ENCODE measurements around the gene BCOR. TPM values are rescaled to one million over a fixed set of nuclear protein-coding genes. Genes with fewer than 3 reads are reported as not detected.

The BCOR gene
- total and polyA plus RNA-seq, 2 donors = 24.4 to 28.9 TPM

- Histone ChIP-seq H3K27me3 (ENCODE audit: control insufficient read depth in 2 of 2, insufficient read depth in 1 of 2, low read length in 1 of 2) (peaks cover 32 to 100% of the 10 kb centered on the region in 2 donors), H3K4me1 (ENCODE audit: control insufficient read depth in 2 of 2, insufficient read depth in 2 of 2, low read length in 2 of 2) (peaks cover 3 to 85% of the 10 kb centered on the region in 2 donors), H3K9me3 (ENCODE audit: control insufficient read depth in 2 of 2, insufficient read depth in 1 of 2, low read length in 1 of 2) (peaks cover 0 to 15% of the 10 kb centered on the region in 2 donors), H3K36me3 (ENCODE audit: control insufficient read depth in 2 of 2, insufficient read depth in 2 of 2, low read length in 1 of 2) (no peaks in the 10 kb centered on the region), H3K4me3 (ENCODE audit: low read length in 2 of 2) (peak overlapping the region; percentile 8 to 18), H3K27ac (ENCODE audit: low read depth in 1 of 2, low read length in 1 of 2) (no peak overlapping the region)
- 3% methylated on average over 52 of the region's 52 CpGs for WGBS
- peak in 1 of 9 donors; percentile 47 for DNase-seq (ENCODE audit: low read depth in 6 of 9, low spot score in 9 of 9)
Measured at GRCh38 chrX:40008791-40009461, 88.8 kb downstream of the BCOR start.

- Histone ChIP-seq H3K4me1 (ENCODE audit: control insufficient read depth in 2 of 2, insufficient read depth in 2 of 2, low read length in 2 of 2) (peaks cover 4 to 84% of the 10 kb centered on the region in 2 donors), H3K27me3 (ENCODE audit: control insufficient read depth in 2 of 2, insufficient read depth in 1 of 2, low read length in 1 of 2) (peaks cover 28 to 96% of the 10 kb centered on the region in 2 donors), H3K9me3 (ENCODE audit: control insufficient read depth in 2 of 2, insufficient read depth in 1 of 2, low read length in 1 of 2) (peaks cover 0 to 7% of the 10 kb centered on the region in 2 donors), H3K4me3 (ENCODE audit: low read length in 2 of 2) (no peak overlapping the region), H3K27ac (ENCODE audit: low read depth in 1 of 2, low read length in 1 of 2) (no peak overlapping the region), H3K36me3 (ENCODE audit: control insufficient read depth in 2 of 2, insufficient read depth in 2 of 2, low read length in 1 of 2) (no peaks in the 10 kb centered on the region)
- WGBS = 55% methylated on average over 47 of the region's 47 CpGs
- DNase-seq (ENCODE audit: low read depth in 6 of 9, low spot score in 9 of 9) = no peak
Measured at GRCh38 chrX:40007756-40008705, 89.7 kb downstream of the BCOR start.

DNA sequence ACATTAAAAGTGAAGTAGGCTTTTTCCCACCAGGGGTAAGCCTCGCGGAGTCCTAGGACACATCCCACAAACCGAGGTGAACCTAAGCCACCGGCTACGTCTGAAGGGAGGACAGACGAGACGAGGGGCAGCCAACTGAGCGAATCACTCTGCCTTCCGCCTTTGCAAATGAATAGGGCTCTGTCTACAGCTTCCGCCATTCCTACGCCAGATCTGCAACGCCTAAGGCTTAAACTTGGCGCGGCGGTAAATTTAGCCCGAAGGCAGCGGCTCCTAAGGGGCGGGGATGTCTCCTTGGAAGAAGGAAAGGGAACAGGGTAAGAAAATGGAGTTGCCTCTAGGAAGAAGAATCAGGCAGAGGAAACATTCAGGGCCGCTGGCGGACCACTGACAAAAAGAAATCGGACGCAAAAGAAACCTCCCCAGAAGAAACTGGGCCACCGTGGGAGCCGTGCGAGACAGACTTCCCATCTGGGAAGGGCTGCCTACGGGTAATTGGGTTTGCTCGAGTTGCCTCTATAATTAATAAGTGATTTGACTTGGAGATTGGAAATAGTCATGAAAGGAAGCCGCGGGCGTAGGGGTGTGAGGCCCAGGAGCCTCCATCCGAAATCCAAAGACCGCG is 90.5 kb downstream of the BCOR start:
- WGBS = 71% methylated on average over 33 of the region's 33 CpGs
- DNase-seq (ENCODE audit: low read depth in 6 of 9, low spot score in 9 of 9) = no peak
- Histone ChIP-seq H3K9me3 (ENCODE audit: control insufficient read depth in 2 of 2, insufficient read depth in 1 of 2, low read length in 1 of 2) (peaks cover 0 to 7% of the 10 kb centered on the region in 2 donors), H3K36me3 (ENCODE audit: control insufficient read depth in 2 of 2, insufficient read depth in 2 of 2, low read length in 1 of 2) (no peaks in the 10 kb centered on the region), H3K4me3 (ENCODE audit: low read length in 2 of 2) (no peak overlapping the region), H3K27ac (ENCODE audit: low read depth in 1 of 2, low read length in 1 of 2) (no peak overlapping the region), H3K27me3 (ENCODE audit: control insufficient read depth in 2 of 2, insufficient read depth in 1 of 2, low read length in 1 of 2) (peaks cover 24 to 88% of the 10 kb centered on the region in 2 donors), H3K4me1 (ENCODE audit: control insufficient read depth in 2 of 2, insufficient read depth in 2 of 2, low read length in 2 of 2) (peaks cover 5 to 79% of the 10 kb centered on the region in 2 donors)

- peak in 1 of 9 donors; percentile 56 for DNase-seq (ENCODE audit: low read depth in 6 of 9, low spot score in 9 of 9)
- Histone ChIP-seq H3K27ac (ENCODE audit: low read depth in 1 of 2, low read length in 1 of 2) (no peak overlapping the region), H3K4me1 (ENCODE audit: control insufficient read depth in 2 of 2, insufficient read depth in 2 of 2, low read length in 2 of 2) (peaks cover 5 to 71% of the 10 kb centered on the region in 2 donors), H3K9me3 (ENCODE audit: control insufficient read depth in 2 of 2, insufficient read depth in 1 of 2, low read length in 1 of 2) (peaks cover 0 to 7% of the 10 kb centered on the region in 2 donors), H3K27me3 (ENCODE audit: control insufficient read depth in 2 of 2, insufficient read depth in 1 of 2, low read length in 1 of 2) (peaks cover 18 to 79% of the 10 kb centered on the region in 2 donors), H3K36me3 (ENCODE audit: control insufficient read depth in 2 of 2, insufficient read depth in 2 of 2, low read length in 1 of 2) (no peaks in the 10 kb centered on the region), H3K4me3 (ENCODE audit: low read length in 2 of 2) (peak overlapping the region in 1 of 2 donors; percentile 12)
- WGBS = 3% methylated on average over 63 of the region's 63 CpGs
Measured at GRCh38 chrX:40006106-40007017, 91.4 kb downstream of the BCOR start.

DNA sequence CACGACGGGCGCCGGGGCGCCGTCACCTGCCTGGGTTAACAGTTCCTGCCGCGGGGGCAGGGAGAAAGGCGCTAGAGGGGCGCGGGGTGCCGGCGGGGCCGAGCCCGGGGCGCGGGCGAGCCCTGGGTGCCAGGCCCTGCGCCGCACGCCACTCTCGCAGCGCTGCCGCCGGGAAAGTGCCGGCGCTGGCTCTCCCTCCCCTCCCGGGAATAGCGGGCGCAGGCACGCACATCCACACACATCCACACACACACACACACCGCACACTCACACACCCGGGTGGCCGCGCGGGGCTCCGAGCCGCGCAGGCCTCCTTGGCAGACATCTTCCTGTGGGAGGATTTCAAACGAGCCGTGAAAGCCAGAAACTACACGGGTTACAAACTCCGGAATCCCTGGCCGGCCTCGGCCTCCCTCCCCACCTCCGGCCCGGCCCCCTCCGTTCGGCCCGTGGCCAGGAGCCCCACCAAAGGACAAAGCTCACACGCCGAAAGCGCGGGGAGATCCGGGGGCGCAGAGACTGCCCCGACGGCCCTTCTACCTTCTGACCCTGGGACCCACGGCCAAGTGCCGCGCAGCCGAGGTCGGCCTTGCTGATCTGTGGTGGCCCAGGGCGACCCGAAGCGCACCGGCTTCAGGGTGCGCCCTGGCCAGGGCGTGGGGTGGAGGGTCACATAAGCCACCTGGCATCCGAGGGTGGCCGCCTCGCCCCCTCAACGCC is 92.3 kb downstream of the BCOR start:
- DNase-seq (ENCODE audit: low read depth in 6 of 9, low spot score in 9 of 9) = peak in 1 of 9 donors; percentile 37
- H3K4me1 ChIP-seq (ENCODE audit: control insufficient read depth in 2 of 2, insufficient read depth in 2 of 2, low read length in 2 of 2) = peaks cover 5 to 62% of the 10 kb centered on the region in 2 donors
- peak overlapping the region in 1 of 2 donors; percentile 38 for H3K4me3 ChIP-seq (ENCODE audit: low read length in 2 of 2)
- WGBS = 7% methylated on average over 73 of the region's 73 CpGs
- no peak overlapping the region for H3K27ac ChIP-seq (ENCODE audit: low read depth in 1 of 2, low read length in 1 of 2)
- no peaks in the 10 kb centered on the region for H3K36me3 ChIP-seq (ENCODE audit: control insufficient read depth in 2 of 2, insufficient read depth in 2 of 2, low read length in 1 of 2)
- peaks cover 0 to 7% of the 10 kb centered on the region in 2 donors for H3K9me3 ChIP-seq (ENCODE audit: control insufficient read depth in 2 of 2, insufficient read depth in 1 of 2, low read length in 1 of 2)
- peaks cover 18 to 70% of the 10 kb centered on the region in 2 donors for H3K27me3 ChIP-seq (ENCODE audit: control insufficient read depth in 2 of 2, insufficient read depth in 1 of 2, low read length in 1 of 2)

DNA sequence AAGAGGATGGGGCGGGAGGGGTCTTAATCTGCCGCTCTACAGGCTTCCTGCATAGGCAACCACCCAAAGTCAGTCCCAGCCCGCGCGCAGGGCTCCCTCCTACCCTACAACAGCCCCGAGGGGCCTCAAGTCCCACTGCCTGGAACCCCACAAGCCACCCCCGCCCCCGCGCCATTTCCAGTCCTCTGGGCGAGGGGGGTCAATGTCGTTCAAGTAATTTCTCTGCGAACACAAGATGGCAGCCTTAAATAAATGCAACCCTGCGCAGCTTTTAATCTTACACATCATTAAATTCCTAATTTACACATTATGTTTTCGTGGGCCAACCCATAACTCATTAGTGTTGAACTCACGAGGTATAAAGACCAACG is 92.9 kb downstream of the BCOR start:
- Histone ChIP-seq H3K9me3 (ENCODE audit: control insufficient read depth in 2 of 2, insufficient read depth in 1 of 2, low read length in 1 of 2) (peaks cover 0 to 7% of the 10 kb centered on the region in 2 donors), H3K27ac (ENCODE audit: low read depth in 1 of 2, low read length in 1 of 2) (no peak overlapping the region), H3K4me1 (ENCODE audit: control insufficient read depth in 2 of 2, insufficient read depth in 2 of 2, low read length in 2 of 2) (peaks cover 5 to 57% of the 10 kb centered on the region in 2 donors), H3K36me3 (ENCODE audit: control insufficient read depth in 2 of 2, insufficient read depth in 2 of 2, low read length in 1 of 2) (no peaks in the 10 kb centered on the region), H3K27me3 (ENCODE audit: control insufficient read depth in 2 of 2, insufficient read depth in 1 of 2, low read length in 1 of 2) (peaks cover 18 to 65% of the 10 kb centered on the region in 2 donors), H3K4me3 (ENCODE audit: low read length in 2 of 2) (peak overlapping the region in 1 of 2 donors; percentile 38)
- WGBS = 30% methylated on average over 16 of the region's 16 CpGs
- DNase-seq (ENCODE audit: low read depth in 6 of 9, low spot score in 9 of 9) = no peak

DNA sequence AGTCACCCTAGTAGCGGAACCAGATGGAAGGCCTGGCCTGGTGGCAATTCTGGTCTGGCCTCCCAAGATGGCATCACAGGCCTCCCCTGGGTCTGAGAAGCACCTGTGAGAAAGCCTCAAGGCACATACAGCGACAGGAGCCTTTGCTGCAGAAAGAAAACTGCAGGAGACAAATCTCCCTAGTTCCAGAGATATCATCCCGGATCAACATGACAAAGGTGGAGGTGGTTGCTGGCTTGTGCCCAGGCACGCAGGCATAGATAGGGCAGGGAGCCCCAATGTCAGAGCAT is 93.6 kb downstream of the BCOR start:
- no peak for DNase-seq (ENCODE audit: low read depth in 6 of 9, low spot score in 9 of 9)
- H3K36me3 ChIP-seq (ENCODE audit: control insufficient read depth in 2 of 2, insufficient read depth in 2 of 2, low read length in 1 of 2) = no peaks in the 10 kb centered on the region
- peaks cover 0 to 7% of the 10 kb centered on the region in 2 donors for H3K9me3 ChIP-seq (ENCODE audit: control insufficient read depth in 2 of 2, insufficient read depth in 1 of 2, low read length in 1 of 2)
- peaks cover 5 to 50% of the 10 kb centered on the region in 2 donors for H3K4me1 ChIP-seq (ENCODE audit: control insufficient read depth in 2 of 2, insufficient read depth in 2 of 2, low read length in 2 of 2)
- no peak overlapping the region for H3K27ac ChIP-seq (ENCODE audit: low read depth in 1 of 2, low read length in 1 of 2)
- no peak overlapping the region for H3K4me3 ChIP-seq (ENCODE audit: low read length in 2 of 2)
- peaks cover 18 to 57% of the 10 kb centered on the region in 2 donors for H3K27me3 ChIP-seq (ENCODE audit: control insufficient read depth in 2 of 2, insufficient read depth in 1 of 2, low read length in 1 of 2)
- WGBS = 98% methylated on average over 4 of the region's 4 CpGs

Data from thymus (tissue), 11 donors.